ENCODE data around the gene SLC38A2. TPM values are rescaled to one million over a fixed set of nuclear protein-coding genes. Genes with fewer than 3 reads are reported as not detected.

Gene SLC38A2
- total RNA-seq, 2 experiments from 2014 or later = 213 to 222 TPM

DNA sequence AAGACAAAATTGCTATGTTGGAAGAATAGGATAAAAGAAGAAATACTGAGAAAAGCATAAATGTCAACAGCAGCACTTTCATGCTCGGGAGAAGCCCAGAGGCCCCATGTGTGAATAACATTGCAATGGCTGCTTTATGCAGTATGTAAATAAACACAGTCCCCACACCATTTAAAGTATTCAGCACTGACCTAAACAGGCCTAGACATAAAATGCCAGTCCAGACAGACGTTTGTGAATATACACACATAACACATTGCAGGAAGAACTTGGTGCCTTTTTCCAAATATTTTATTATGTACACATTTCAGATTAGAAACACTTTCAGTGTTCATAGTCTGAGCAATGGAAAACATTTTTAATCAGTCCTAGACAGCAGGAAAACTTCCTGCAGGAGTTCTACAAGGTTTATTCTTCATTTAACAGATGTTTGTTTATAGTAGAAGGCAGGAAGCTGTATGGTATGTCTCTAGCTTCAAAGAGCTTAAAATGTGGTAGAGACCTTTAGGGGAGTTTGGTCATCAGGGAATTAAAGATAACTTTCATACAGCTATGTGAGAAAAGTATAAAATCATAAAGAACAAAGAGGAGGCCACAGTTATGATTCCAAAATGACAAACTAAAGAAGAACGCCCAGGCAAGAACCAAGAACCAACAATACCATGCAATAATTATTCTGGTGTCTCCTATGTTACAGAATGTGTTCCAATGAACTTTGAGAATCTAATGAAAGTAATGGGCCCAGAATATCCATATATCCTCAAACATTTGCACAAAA, 30.6 kb upstream of the SLC38A2 start:
- POLR2A ChIA-PET = interaction anchor here (1.5 to 1.6 kb wide), 2 partner anchors 19 to 47 kb away, joined by 3 to 5 read pairs; no protein-coding TSS in a partner anchor
- H3K4me3 Mint-ChIP-seq = no peak overlapping the region
- H3K27ac Mint-ChIP-seq = no peak overlapping the region

DNA sequence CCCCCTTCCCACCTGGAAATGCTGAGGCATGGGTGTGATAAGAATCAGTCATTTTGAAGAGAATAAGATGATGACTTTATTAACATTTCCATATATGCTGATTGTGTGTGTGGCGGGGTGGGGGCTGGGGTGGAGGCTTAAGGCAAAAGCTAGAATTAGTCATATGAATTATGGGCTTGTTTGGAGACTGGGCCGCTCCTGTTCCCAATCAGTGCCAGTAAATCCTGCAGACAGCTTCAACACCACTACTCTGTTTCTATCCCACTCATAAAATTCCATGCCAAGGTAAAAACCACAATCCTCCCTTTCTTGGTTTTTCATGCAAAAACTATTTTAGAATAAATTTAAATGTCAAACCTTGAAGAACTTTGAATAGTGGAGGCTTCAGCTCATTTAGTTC, 29.9 kb upstream of the SLC38A2 start:
- H3K27me3 ChIP-seq (ENCODE audit: control insufficient read depth in 1 of 2, insufficient read depth in 2 of 2, low read length in 2 of 2) = no peaks in the 10 kb centered on the region
- peaks cover 4% of the 10 kb centered on the region for H3K4me1 ChIP-seq (ENCODE audit: insufficient read depth, low read length)
- intact Hi-C loops (cut with DNase I, micrococcal nuclease) = no loop called here
- H3K9me3 ChIP-seq (ENCODE audit: control insufficient read depth in 1 of 2, insufficient read depth in 1 of 2, low read length in 2 of 2) = no peaks in the 10 kb centered on the region
- ChIA-PET POLR2A (interaction anchor here (1.5 to 1.6 kb wide), 2 partner anchors 18 to 46 kb away, joined by 3 to 5 read pairs; no protein-coding TSS in a partner anchor), CTCF (interaction anchor here (1.0 kb wide), 1 partner anchor 10 kb away, joined by 3 read pairs; no protein-coding TSS in a partner anchor)
- no peak for ATAC-seq (ENCODE audit: poor library complexity)
- no peak overlapping the region for H3K4me3 Mint-ChIP-seq
- no peak overlapping the region for H3K4me3 ChIP-seq (ENCODE audit: low read length)
- H3K9me3 Mint-ChIP-seq = peaks cover 12% of the 10 kb centered on the region
- H3K27me3 Mint-ChIP-seq = no peaks in the 10 kb centered on the region
- DNase-seq = no peak
- no peaks in the 10 kb centered on the region for H3K36me3 ChIP-seq (ENCODE audit: insufficient read depth, low read length)
- no peak overlapping the region for H3K27ac ChIP-seq (ENCODE audit: low read depth in 1 of 2, low read length in 2 of 2)
- peaks cover 7% of the 10 kb centered on the region for H3K36me3 Mint-ChIP-seq (ENCODE audit: low read depth)
- H3K4me1 Mint-ChIP-seq (ENCODE audit: low read depth) = peaks cover 60% of the 10 kb centered on the region
- TF ChIP-seq, protein P1, sequence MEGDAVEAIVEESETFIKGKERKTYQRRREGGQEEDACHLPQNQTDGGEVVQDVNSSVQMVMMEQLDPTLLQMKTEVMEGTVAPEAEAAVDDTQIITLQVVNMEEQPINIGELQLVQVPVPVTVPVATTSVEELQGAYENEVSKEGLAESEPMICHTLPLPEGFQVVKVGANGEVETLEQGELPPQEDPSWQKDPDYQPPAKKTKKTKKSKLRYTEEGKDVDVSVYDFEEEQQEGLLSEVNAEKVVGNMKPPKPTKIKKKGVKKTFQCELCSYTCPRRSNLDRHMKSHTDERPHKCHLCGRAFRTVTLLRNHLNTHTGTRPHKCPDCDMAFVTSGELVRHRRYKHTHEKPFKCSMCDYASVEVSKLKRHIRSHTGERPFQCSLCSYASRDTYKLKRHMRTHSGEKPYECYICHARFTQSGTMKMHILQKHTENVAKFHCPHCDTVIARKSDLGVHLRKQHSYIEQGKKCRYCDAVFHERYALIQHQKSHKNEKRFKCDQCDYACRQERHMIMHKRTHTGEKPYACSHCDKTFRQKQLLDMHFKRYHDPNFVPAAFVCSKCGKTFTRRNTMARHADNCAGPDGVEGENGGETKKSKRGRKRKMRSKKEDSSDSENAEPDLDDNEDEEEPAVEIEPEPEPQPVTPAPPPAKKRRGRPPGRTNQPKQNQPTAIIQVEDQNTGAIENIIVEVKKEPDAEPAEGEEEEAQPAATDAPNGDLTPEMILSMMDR (IDR thresholded peaks at IDR 0.05) = no peak
- H3K27ac Mint-ChIP-seq = no peak overlapping the region

More for the DNA sequence above, 30.6 kb upstream of the SLC38A2 start:
- Histone ChIP-seq H3K36me3 (ENCODE audit: insufficient read depth, low read length) (no peaks in the 10 kb centered on the region), H3K4me1 (ENCODE audit: insufficient read depth, low read length) (peaks cover 4% of the 10 kb centered on the region), H3K4me3 (ENCODE audit: low read length) (no peak overlapping the region), H3K27ac (ENCODE audit: low read depth in 1 of 2, low read length in 2 of 2) (no peak overlapping the region), H3K27me3 (ENCODE audit: control insufficient read depth in 1 of 2, insufficient read depth in 2 of 2, low read length in 2 of 2) (no peaks in the 10 kb centered on the region), H3K9me3 (ENCODE audit: control insufficient read depth in 1 of 2, insufficient read depth in 1 of 2, low read length in 2 of 2) (no peaks in the 10 kb centered on the region)
- CTCF ChIA-PET = interaction anchor here (1.0 kb wide), 1 partner anchor 11 kb away, joined by 3 read pairs; no protein-coding TSS in a partner anchor
- Mint-ChIP-seq H3K36me3 (ENCODE audit: low read depth) (peaks cover 7% of the 10 kb centered on the region), H3K4me1 (ENCODE audit: low read depth) (peaks cover 60% of the 10 kb centered on the region), H3K27me3 (no peaks in the 10 kb centered on the region), H3K9me3 (peaks cover 12% of the 10 kb centered on the region)
- ATAC-seq (ENCODE audit: poor library complexity) (no peak), DNase-seq (no peak)
- intact Hi-C loops (cut with DNase I, micrococcal nuclease) = no loop called here
- TF ChIP-seq, protein P1 (IDR thresholded peaks at IDR 0.05) = no peak

DNA sequence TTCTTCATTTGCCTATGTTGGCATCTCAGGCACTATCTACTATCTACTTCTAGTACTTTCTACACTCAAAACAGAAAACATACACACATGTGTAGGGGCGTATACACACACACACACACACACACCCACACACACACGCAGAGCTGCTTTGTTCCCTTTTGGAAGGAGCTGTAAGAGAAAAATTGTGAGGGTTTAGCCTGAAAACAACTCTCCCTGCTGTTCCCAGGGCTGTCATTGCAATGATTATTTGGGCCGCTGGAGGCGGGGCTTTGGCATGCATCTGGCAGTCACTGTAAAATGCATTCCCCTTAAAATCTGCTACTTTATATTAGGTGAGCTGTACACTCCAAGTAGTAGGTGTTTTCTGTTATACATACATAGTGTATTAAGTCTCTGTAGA, 29.1 kb upstream of the SLC38A2 start:
- DNase-seq (no peak), ATAC-seq (ENCODE audit: poor library complexity) (no peak)
- intact Hi-C loops (cut with DNase I, micrococcal nuclease) = no loop called here
- POLR2A ChIA-PET = interaction anchor here (0.7 to 1.0 kb wide), 2 partner anchors 14 to 19 kb away, joined by 3 to 4 read pairs; no protein-coding TSS in a partner anchor
- Mint-ChIP-seq H3K4me1 (ENCODE audit: low read depth) (peaks cover 60% of the 10 kb centered on the region), H3K36me3 (ENCODE audit: low read depth) (peaks cover 7% of the 10 kb centered on the region), H3K4me3 (no peak overlapping the region), H3K27ac (no peak overlapping the region), H3K27me3 (no peaks in the 10 kb centered on the region), H3K9me3 (peaks cover 12% of the 10 kb centered on the region)
- no peak overlapping the region for H3K27ac ChIP-seq (ENCODE audit: low read depth in 1 of 2, low read length in 2 of 2)
- H3K27me3 ChIP-seq (ENCODE audit: control insufficient read depth in 1 of 2, insufficient read depth in 2 of 2, low read length in 2 of 2) = no peaks in the 10 kb centered on the region
- no peaks in the 10 kb centered on the region for H3K36me3 ChIP-seq (ENCODE audit: insufficient read depth, low read length)
- no peaks in the 10 kb centered on the region for H3K9me3 ChIP-seq (ENCODE audit: control insufficient read depth in 1 of 2, insufficient read depth in 1 of 2, low read length in 2 of 2)
- TF ChIP-seq, protein P1 (IDR thresholded peaks at IDR 0.05) = no peak
- H3K4me3 ChIP-seq (ENCODE audit: low read length) = no peak overlapping the region
- H3K4me1 ChIP-seq (ENCODE audit: insufficient read depth, low read length) = peaks cover 4% of the 10 kb centered on the region
- CTCF ChIA-PET = no interaction called here

Measured in CD4-positive, alpha-beta T cell (primary cell).